IPS-20b (cell line): ENCODE results near the gene DNM1L.
"Not testable (repeated sequence)": the region's sequence is repeated elsewhere in the genome, so short reads cannot be mapped to it uniquely, and the experiment has no call there.

Source experiments
- H3K27ac ChIP-seq: one replicate; pipeline ENCODE4 v1.5.1; 2013; ENCODE audit warnings: low read length
- H3K27me3 ChIP-seq: 2 replicates; pipeline ENCODE4 v1.6.1; 2013; ENCODE audit warnings: mild to moderate bottlenecking, low read length, inconsistent platforms; ENCODE audit not compliant: insufficient read depth
- H3K36me3 ChIP-seq: 2 replicates; pipeline ENCODE4 v1.6.1; 2013; ENCODE audit warnings: low read depth, mild to moderate bottlenecking, inconsistent platforms, low read length, moderate library complexity; ENCODE audit not compliant: insufficient read depth
- H3K4me1 ChIP-seq: 2 replicates; pipeline ENCODE4 v1.6.1; 2013; ENCODE audit warnings: mild to moderate bottlenecking, control low read depth, inconsistent platforms, low read length, moderate library complexity; ENCODE audit not compliant: insufficient read depth
- H3K4me3 ChIP-seq: 2 replicates; pipeline ENCODE4 v1.5.1; 2013; ENCODE audit warnings: mild to moderate bottlenecking, low read length, inconsistent platforms
- H3K9ac ChIP-seq: 2 replicates; pipeline ENCODE4 v1.6.1; 2013; ENCODE audit warnings: low read depth, mild to moderate bottlenecking, inconsistent platforms, low read length, moderate library complexity
- H3K9me3 ChIP-seq: 2 replicates; pipeline ENCODE4 v1.6.1; 2013; ENCODE audit warnings: mild to moderate bottlenecking, low read depth, low read length, inconsistent platforms; ENCODE audit not compliant: insufficient read depth

The DNM1L gene

DNA sequence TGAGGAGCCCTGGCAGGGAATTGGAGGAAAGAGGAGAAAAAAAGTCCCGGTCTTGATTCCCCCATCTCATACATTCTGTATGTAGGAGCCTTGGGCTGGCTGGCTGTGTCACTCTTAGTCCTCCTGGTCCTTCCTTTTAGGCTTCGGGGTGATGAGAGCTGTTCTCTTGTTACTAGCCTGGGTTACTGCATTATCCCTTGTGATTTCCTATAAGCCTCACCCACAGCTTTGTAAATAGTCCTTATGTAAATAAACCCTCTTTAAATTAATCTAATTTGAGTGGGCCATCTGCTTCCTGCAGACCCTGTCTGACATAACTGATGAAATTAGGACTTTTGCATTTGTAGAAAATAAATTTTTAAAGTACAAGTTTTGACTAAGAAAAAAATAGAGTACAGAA lies 19.2 kb downstream of the DNM1L start:
- H3K9ac ChIP-seq = no peak overlapping the region
- peaks cover 10% of the 10 kb centered on the region for H3K36me3 ChIP-seq
- H3K9me3 ChIP-seq = no peaks in the 10 kb centered on the region
- no peaks in the 10 kb centered on the region for H3K27me3 ChIP-seq
- H3K4me3 ChIP-seq = no peak overlapping the region
- no peaks in the 10 kb centered on the region for H3K4me1 ChIP-seq
- no peak overlapping the region for H3K27ac ChIP-seq

DNA sequence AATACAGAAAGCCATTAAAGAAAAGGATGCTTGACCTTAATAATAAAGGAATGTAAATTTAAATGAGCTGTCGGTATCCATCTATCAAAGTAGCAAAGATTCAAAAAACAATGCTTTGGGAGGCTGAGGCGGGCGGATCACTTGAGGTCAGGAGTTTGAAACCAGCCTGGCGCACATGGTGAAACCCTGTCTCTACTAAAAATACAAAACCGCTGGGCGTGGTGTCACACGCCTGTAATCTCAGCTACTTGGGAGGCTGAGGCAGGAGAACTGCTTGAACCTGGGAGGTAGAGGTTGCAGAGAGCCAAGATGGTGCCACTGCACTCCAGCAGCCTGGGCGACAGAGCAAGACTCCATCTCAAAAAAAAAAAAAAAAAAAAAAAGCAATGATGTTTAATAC lies 20.3 kb downstream of the DNM1L start:
- H3K36me3 ChIP-seq = peaks cover 10% of the 10 kb centered on the region
- not testable (repeated sequence) for H3K9me3 ChIP-seq, H3K27me3 ChIP-seq, H3K4me3 ChIP-seq, H3K4me1 ChIP-seq, H3K27ac ChIP-seq, H3K9ac ChIP-seq

DNA sequence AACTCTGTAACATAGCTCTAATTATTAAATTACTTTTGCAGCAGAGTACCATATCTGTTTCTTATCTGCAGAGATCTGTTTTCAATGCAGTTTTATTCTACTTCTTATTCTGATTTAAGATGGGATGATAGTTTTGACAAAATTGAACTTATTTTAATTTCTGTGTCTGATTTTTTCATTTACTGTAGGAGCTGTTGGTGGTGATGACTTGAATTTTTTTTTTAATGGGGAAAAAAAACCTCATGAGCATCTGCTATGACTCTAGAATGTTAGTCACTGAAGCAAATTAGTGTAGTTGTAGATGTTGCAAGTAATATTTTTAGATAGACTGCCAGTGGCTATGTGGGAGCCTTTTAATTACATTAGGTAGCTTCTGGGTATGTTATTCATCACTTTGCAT lies 23.4 kb downstream of the DNM1L start:
- Histone ChIP-seq H3K4me1 (no peaks in the 10 kb centered on the region), H3K36me3 (peaks cover 25% of the 10 kb centered on the region), H3K27ac (no peak overlapping the region), H3K9me3 (no peaks in the 10 kb centered on the region), H3K9ac (no peak overlapping the region), H3K27me3 (no peaks in the 10 kb centered on the region), H3K4me3 (no peak overlapping the region)

DNA sequence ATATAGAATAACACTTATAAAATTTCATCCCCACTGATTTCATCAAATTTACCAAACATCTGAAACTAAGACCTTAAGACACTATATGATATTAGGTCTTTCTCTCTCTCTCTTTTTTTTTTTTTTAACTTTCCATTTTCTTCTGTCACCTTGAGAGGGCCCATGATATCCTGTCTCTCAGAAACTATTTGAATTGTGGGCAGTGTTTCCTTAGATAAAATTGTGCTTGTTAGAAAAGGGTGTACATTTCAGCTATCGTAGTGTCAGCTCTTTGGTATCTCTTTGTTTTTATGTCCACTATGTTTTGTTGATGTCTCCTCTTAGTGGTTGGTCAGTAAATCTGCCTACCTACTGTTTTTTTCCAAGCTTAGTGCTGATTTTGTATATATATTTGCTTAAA lies 23.8 kb downstream of the DNM1L start:
- peaks cover 27% of the 10 kb centered on the region for H3K36me3 ChIP-seq
- no peak overlapping the region for H3K4me3 ChIP-seq
- H3K27me3 ChIP-seq = no peaks in the 10 kb centered on the region

DNA sequence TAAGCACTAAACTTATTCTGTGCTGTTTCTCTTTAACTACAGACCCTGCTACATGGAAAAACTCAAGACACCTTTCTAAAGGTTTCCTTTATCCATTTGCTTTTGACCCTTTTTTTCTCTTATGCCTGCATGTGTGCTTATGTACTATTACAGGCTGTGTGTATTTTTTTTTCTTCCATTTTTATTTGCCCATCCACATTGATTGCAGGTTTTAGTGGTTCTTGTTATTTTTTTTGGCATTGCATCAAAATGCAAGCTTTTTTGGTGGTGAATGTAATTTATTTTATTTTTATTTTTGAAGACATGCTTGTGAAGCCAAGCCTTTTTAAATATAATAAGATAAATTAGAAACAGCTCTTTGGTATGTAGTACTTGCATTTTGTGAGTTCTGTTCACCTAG lies 26.7 kb downstream of the DNM1L start:
- no peak overlapping the region for H3K27ac ChIP-seq
- H3K27me3 ChIP-seq = no peaks in the 10 kb centered on the region
- H3K9me3 ChIP-seq = no peaks in the 10 kb centered on the region
- H3K9ac ChIP-seq = no peak overlapping the region
- H3K4me3 ChIP-seq = no peak overlapping the region
- no peaks in the 10 kb centered on the region for H3K4me1 ChIP-seq
- H3K36me3 ChIP-seq = peaks cover 47% of the 10 kb centered on the region

More for the DNA sequence above, 23.8 kb downstream of the DNM1L start:
- Histone ChIP-seq H3K9me3 (no peaks in the 10 kb centered on the region), H3K4me1 (no peaks in the 10 kb centered on the region), H3K27ac (no peak overlapping the region), H3K9ac (no peak overlapping the region)

DNA sequence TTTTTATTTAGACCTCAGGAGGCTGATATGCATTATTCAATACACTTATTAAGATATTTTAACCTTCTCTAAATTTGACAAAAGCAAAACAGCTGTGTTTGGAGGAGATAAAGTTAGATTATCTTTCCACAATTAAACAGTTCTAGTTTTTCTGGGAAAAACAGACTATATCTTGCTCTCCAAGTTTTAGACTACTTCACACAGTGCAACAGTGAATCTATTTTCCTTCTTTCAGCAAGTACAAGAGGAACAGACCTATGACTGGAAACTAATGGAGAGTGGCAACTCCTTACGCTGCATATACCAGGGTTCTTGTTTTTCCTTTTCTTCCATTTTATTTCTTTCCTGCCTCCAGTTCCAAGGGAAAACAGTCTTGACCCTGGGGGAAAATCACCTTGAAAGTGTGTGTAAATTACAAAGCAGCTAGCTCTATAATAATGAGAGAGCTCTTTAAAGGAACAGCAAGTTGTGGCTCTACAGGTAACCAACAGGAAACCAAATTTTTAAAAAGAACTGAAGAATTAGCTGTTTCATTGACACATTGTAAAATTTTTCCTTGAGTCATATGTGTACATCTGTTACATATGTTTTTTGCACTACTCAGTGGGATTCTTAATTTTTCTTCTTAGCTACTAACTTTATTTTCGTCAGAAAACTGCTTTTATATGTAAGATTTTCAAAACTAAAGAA lies 27.4 kb downstream of the DNM1L start:
- Histone ChIP-seq H3K9me3 (no peaks in the 10 kb centered on the region), H3K9ac (no peak overlapping the region), H3K36me3 (peaks cover 54% of the 10 kb centered on the region), H3K27me3 (no peaks in the 10 kb centered on the region), H3K27ac (no peak overlapping the region), H3K4me1 (no peaks in the 10 kb centered on the region), H3K4me3 (no peak overlapping the region)

DNA sequence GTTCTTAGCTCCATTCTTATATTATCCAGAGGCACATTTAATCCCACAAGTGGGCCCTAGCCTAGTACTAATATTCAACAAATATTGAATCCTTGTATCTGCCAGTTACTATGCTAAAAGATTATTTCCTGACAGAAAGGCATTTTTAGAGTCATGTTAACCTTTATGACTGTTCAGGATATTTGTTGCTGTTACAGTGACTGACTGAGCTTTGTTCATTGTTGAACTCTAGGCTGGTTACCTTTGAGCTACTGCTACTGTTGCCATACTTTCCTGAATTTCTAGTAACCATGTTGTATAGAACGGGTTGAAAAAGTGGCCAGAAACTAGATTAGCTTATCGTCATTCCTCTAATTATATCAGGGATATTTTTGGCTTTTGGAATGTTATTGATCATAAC lies 29.8 kb downstream of the DNM1L start:
- H3K27me3 ChIP-seq = no peaks in the 10 kb centered on the region
- no peak overlapping the region for H3K9ac ChIP-seq
- H3K36me3 ChIP-seq = peaks cover 68% of the 10 kb centered on the region
- H3K4me3 ChIP-seq = no peak overlapping the region
- H3K27ac ChIP-seq = no peak overlapping the region
- H3K4me1 ChIP-seq = no peaks in the 10 kb centered on the region
- no peaks in the 10 kb centered on the region for H3K9me3 ChIP-seq

DNA sequence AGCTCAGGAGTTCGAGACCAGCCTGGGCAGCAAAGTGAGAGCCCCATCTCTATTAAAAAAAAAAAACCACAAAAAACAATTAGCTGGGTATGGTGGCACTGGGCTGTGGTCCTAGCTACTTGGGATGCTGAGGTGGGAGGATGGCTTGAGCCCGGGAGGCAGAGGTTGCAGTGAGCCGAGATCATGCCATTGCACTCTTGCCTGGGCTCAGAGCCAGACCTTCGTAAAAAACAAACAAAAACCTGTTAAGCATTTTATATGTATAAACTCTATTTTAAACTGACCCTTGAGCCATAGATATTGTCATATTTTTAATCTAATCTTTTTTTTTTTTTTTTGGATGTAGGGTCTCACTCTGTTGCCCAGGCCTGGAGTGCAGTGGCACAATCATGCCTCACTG lies 35.7 kb downstream of the DNM1L start:
- Histone ChIP-seq H3K27ac (no peak overlapping the region), H3K27me3 (no peaks in the 10 kb centered on the region), H3K4me3 (no peak overlapping the region), H3K4me1 (no peaks in the 10 kb centered on the region), H3K9ac (no peak overlapping the region), H3K9me3 (no peaks in the 10 kb centered on the region), H3K36me3 (peaks cover 66% of the 10 kb centered on the region)

DNA sequence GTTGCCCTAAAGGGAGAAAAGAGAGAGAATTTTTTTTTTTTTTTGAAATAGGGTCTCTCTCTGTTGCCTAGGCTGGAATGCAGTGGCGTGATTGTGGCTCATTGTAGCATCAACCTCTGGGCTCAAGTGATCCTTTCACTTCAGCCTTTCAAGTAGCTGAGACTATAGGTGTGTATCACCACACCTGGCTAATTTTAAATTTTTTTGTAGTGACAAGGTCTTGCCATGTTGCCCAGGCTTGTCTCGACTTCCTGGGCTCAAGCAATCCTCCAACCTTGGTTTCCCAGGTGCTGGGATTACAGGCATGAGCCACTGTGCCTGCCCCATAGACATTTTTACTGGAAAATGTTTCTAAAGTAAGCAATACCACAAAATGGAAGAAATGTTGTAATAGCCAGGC lies 39.8 kb downstream of the DNM1L start:
- Histone ChIP-seq H3K36me3 (peaks cover 60% of the 10 kb centered on the region), H3K4me1 (no peaks in the 10 kb centered on the region), H3K27me3 (no peaks in the 10 kb centered on the region), H3K4me3 (no peak overlapping the region), H3K27ac (no peak overlapping the region), H3K9me3 (no peaks in the 10 kb centered on the region), H3K9ac (no peak overlapping the region)

DNA sequence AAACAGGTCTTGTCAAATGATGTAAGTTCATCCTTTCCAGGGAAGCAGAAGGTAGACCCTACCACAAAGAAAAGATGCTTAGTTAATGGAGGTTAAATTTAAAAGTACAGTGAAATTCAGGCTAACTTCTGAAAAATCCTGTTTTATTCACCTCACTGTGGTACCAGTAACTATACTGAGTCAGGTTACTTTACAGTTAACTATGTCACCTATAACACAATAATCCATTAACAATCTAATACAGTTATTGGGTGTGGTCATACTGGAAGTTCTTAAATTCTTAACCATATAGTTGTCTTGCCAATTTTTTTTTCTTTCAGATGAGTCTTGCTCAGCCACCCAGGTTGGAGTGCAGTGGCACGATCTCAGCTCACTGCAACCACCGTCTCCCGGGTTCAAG lies 46.2 kb downstream of the DNM1L start:
- not testable (repeated sequence) for H3K9me3 ChIP-seq, H3K9ac ChIP-seq, H3K27ac ChIP-seq, H3K4me1 ChIP-seq, H3K4me3 ChIP-seq, H3K27me3 ChIP-seq
- H3K36me3 ChIP-seq = peaks cover 64% of the 10 kb centered on the region

DNA sequence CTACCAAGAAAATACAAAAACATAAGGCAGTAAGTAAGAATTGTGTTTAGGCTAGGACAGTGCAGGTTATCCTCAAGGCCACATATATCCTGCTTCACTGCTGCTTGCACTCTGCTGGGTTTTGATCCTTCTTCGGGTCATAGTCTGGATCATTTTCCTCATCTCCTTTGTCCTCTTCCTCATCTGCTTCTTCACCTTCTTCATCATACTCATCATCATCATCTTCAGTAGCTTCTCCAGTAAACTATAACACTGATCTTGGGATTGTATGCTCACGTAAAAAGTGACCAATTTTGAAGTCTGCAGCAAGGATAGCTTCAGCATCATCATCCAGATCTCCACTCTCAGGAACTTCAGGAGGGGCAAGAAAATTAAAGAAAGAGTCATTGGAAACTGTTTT lies 47.2 kb downstream of the DNM1L start:
- Histone ChIP-seq H3K27me3 (no peaks in the 10 kb centered on the region), H3K4me1 (no peaks in the 10 kb centered on the region), H3K36me3 (peaks cover 60% of the 10 kb centered on the region), H3K27ac (no peak overlapping the region), H3K4me3 (no peak overlapping the region), H3K9ac (no peak overlapping the region), H3K9me3 (no peaks in the 10 kb centered on the region)

DNA sequence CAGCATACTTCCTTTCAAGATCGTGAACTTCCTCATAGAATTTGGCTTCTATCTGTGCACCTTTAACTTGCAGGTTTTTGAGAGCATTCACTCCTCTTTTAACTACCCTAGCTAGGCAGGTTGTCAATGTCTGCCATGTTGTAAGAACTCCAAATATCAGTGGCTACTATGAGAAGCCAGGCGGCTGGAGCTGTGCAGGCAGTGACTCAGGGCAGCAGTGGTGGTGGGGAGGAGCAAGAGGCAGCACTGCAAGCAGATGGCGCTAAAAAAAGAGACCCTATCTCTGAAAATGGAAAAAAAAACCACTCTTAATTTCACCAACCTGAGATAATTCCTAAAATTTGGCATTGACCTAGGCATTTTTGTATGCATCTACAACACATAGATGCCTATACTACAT lies 48.1 kb downstream of the DNM1L start:
- H3K9me3 ChIP-seq = no peaks in the 10 kb centered on the region
- no peaks in the 10 kb centered on the region for H3K4me1 ChIP-seq
- no peak overlapping the region for H3K9ac ChIP-seq
- no peak overlapping the region for H3K27ac ChIP-seq
- H3K27me3 ChIP-seq = no peaks in the 10 kb centered on the region
- H3K4me3 ChIP-seq = no peak overlapping the region
- H3K36me3 ChIP-seq = peaks cover 60% of the 10 kb centered on the region
